B cell (primary cell): Measurements from ENCODE around the gene RGS1. TPM values are rescaled to one million over a fixed set of nuclear protein-coding genes. Genes with fewer than 3 reads are reported as not detected.

Experiments used
- ATAC-seq: fragments of 200-7000 bp; cut with Tn5 transposase; one replicate; pipeline ENCODE4 v1.10.0; 2021; ENCODE audit warnings: low read depth, mild to moderate bottlenecking, moderate number of reproducible peaks, moderate library complexity
- CTCF ChIA-PET: fragments of 350-600 bp; sonication (Branson Sonifier 250); formaldehyde crosslinking; loops from one replicate; lab custom pipeline; 2021; ENCODE audit warnings: antibody characterized with exemption, inconsistent platforms; lab: Charles Lee
- POLR2A ChIA-PET: fragments of 350-600 bp; sonication (Branson Sonifier 250); formaldehyde crosslinking; loops from one replicate; lab custom pipeline; 2021; ENCODE audit warnings: antibody characterized with exemption; lab: Charles Lee
- DNase-seq: peaks from one replicate; pipeline ENCODE4 v3.0.0; 2013
- H2AFZ ChIP-seq: 2 replicates; pipeline ENCODE4 v1.6.1; 2012; ENCODE audit warnings: mild to moderate bottlenecking, low read depth, low read length; ENCODE audit not compliant: insufficient read depth, poor library complexity, severe bottlenecking
- H3K27ac ChIP-seq, 2 donors: 1 replicate in 1 of 2; 2 replicates in 1 of 2; pipeline ENCODE4 v1.5.1; 2012 to 2013; ENCODE audit warnings: low read length in 2 of 2, mild to moderate bottlenecking in 2 of 2, moderate library complexity in 1 of 2
- H3K27me3 ChIP-seq, 4 experiments: fragments of 200-600 bp in 1 of 4; sonication (generic) in 1 of 4; replicated peaks in 1 of 4; 1 replicate in 2 of 4; 2 replicates in 2 of 4; pipeline versions ENCODE4 v1.6.1 to v1.7.0; 2013 to 2016; ENCODE audit warnings: low read length in 3 of 4, mild to moderate bottlenecking in 2 of 4, mixed read lengths in 1 of 4, moderate library complexity in 1 of 4; ENCODE audit not compliant: insufficient read depth in 4 of 4, control insufficient read depth in 3 of 4; ENCODE audit errors: control extremely low read depth in 1 of 4
- H3K36me3 ChIP-seq, 2 experiments: replicated peaks in 1 of 2; 1 replicate in 1 of 2; 2 replicates in 1 of 2; pipeline versions ENCODE4 v1.6.1 to v1.7.1; 2013; ENCODE audit warnings: low read length in 1 of 2; ENCODE audit not compliant: insufficient read depth in 2 of 2, control insufficient read depth in 1 of 2; ENCODE audit errors: control extremely low read depth in 1 of 2, extremely low read depth in 1 of 2
- H3K4me1 ChIP-seq, 2 donors: fragments of 200-600 bp in 1 of 2; sonication (generic) in 1 of 2; 1 replicate in 1 of 2; 2 replicates in 1 of 2; pipeline versions ENCODE4 v1.5.1 to v1.6.1; 2013 to 2017; ENCODE audit warnings: low read length in 2 of 2; ENCODE audit not compliant: control insufficient read depth in 2 of 2, insufficient read depth in 2 of 2
- H3K4me2 ChIP-seq: replicated peaks from 2 replicates; pipeline ENCODE3; 2012; ENCODE audit warnings: mild to moderate bottlenecking, low read depth, low read length; ENCODE audit not compliant: poor library complexity, severe bottlenecking
- H3K4me3 ChIP-seq, 5 experiments: fragments of 200-600 bp in 1 of 5; sonication (generic) in 1 of 5; 1 replicate in 3 of 5; 2 replicates in 2 of 5; pipeline versions ENCODE4 v1.5.1 to v1.7.0; 2011 to 2016; ENCODE audit warnings: low read length in 4 of 5, mild to moderate bottlenecking in 4 of 5, low read depth in 2 of 5, control low read depth in 1 of 5, moderate library complexity in 1 of 5; ENCODE audit not compliant: insufficient read depth in 1 of 5; ENCODE audit errors: control extremely low read depth in 1 of 5, extremely low read depth in 1 of 5
- H3K79me2 ChIP-seq: fragments of 200-600 bp; sonication (generic); one replicate; pipeline ENCODE4 v1.6.0; 2016; ENCODE audit warnings: low read length; ENCODE audit not compliant: control insufficient read depth, insufficient read depth
- H3K9ac ChIP-seq: fragments of 200-600 bp; sonication (generic); 2 replicates; pipeline ENCODE4 v1.6.1; 2017; ENCODE audit warnings: mild to moderate bottlenecking, low read length, moderate library complexity
- H3K9me3 ChIP-seq, 3 donors: one replicate each; pipeline versions ENCODE4 v1.6.1 to v1.7.1; 2013; ENCODE audit warnings: low read length in 2 of 3; ENCODE audit not compliant: control insufficient read depth in 2 of 3, insufficient read depth in 1 of 3; ENCODE audit errors: control extremely low read depth in 1 of 3
- H4K20me1 ChIP-seq: 2 replicates; pipeline ENCODE4 v1.6.0; 2012; ENCODE audit warnings: mild to moderate bottlenecking, low read length; ENCODE audit not compliant: insufficient read depth, control insufficient read depth, poor library complexity, severe bottlenecking
- H3K27ac Mint-ChIP-seq: one replicate; pipeline ENCODE4 v1.8.0; 2021; ENCODE audit warnings: mixed read lengths
- H3K27me3 Mint-ChIP-seq: one replicate; pipeline ENCODE4 v1.8.0; 2021; ENCODE audit warnings: mixed read lengths
- H3K4me1 Mint-ChIP-seq: one replicate; pipeline ENCODE4 v1.8.0; 2021; ENCODE audit warnings: mixed read lengths
- H3K4me3 Mint-ChIP-seq: one replicate; pipeline ENCODE4 v1.8.0; 2021; ENCODE audit warnings: mixed read lengths
- H3K9me3 Mint-ChIP-seq: one replicate; pipeline ENCODE4 v1.8.0; 2022; ENCODE audit warnings: mixed read lengths; ENCODE audit not compliant: insufficient read depth
- CTCF ChIP-seq: fragments of 200-600 bp; IDR thresholded peaks from one replicate; pipeline ENCODE4 v1.8.0; 2022; ENCODE audit warnings: antibody characterized with exemption, mild to moderate bottlenecking
- EZH2 ChIP-seq: IDR thresholded peaks from 2 replicates; pipeline ENCODE4 v1.6.1; 2012; ENCODE audit warnings: borderline replicate concordance, low read depth, mild to moderate bottlenecking, moderate library complexity, low read length; ENCODE audit not compliant: insufficient read depth, poor library complexity, severe bottlenecking
- whole genome bisulfite sequencing: methylation state at CpG from one replicate; pipeline ENCODE4 v1.1.5; 2013; ENCODE audit warnings: missing lambda C conversion rate; ENCODE audit not compliant: insufficient coverage; 5-methylcytosine and 5-hydroxymethylcytosine counted together
- intact Hi-C: fragments of 100-400 bp; cut with micrococcal nuclease; formaldehyde crosslinking; loops from one replicate; pipeline ENCODE4 v1.10.0; 2022
- polyA plus RNA-seq: library from polyadenylated mRNA; depleted of rRNA; stranded (reverse); fragments of >200 nt; gene quantifications from 2 replicates; pipeline ENCODE4 v1.2.3, GENCODE V29; 2012
- total RNA-seq, 2 donors: library from RNA; stranded (reverse); fragments of 120-200 nt in 1 of 2; gene quantifications; 1 replicate in 1 of 2; 2 replicates in 1 of 2; pipeline versions ENCODE4 v1.2.3 to v1.2.4, GENCODE V29; 2013 to 2022

Gene RGS1
- total and polyA plus RNA-seq, 2 donors (not counting 1 experiment from before 2014, with no cell fraction given): 154 to 180 TPM

DNA sequence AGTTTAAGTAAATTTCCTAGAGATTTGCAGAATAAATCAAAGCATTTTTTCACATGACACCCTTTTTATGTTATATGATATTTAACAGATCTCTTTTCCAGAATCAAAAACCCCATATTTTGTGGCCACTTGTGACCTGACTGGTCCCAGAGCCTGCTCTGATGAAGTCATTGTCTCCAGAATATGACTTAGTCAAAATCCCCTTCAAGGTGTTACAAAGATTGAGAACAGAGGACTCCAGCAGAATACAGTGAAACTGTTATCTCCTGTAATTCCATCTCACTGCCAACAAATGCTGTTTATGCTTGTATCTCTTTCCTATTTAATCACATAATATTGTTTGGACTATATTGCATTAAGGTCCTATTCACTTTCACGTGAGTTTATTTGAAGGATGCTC is 25.6 kb downstream of the RGS1 start:
- Histone ChIP-seq H3K4me2 (no peak overlapping the region), H3K36me3 (no peaks in the 10 kb centered on the region), H4K20me1 (no peaks in the 10 kb centered on the region), H2AFZ (no peak overlapping the region), H3K27me3 (peaks cover 0 to 4% (median 0%) of the 10 kb centered on the region in 4 experiments), H3K4me1 (peaks cover 8 to 14% of the 10 kb centered on the region in 2 donors), H3K9ac (no peak overlapping the region), H3K9me3 (no peaks in the 10 kb centered on the region), H3K79me2 (no peaks in the 10 kb centered on the region), H3K27ac (no peak overlapping the region), H3K4me3 (no peak overlapping the region)
- ATAC-seq (no peak), DNase-seq (no peak)
- H3K4me1 Mint-ChIP-seq: peaks cover 23% of the 10 kb centered on the region
- peaks cover 8% of the 10 kb centered on the region for H3K27me3 Mint-ChIP-seq
- TF ChIP-seq EZH2: no peak
- no peak for TF ChIP-seq CTCF
- no peaks in the 10 kb centered on the region for H3K9me3 Mint-ChIP-seq
- POLR2A ChIA-PET: no interaction called here
- no CpG with 5 or more reads among the region's 1 CpG for WGBS
- intact Hi-C loops: no loop called here
- CTCF ChIA-PET: no interaction called here
- H3K27ac Mint-ChIP-seq: no peak overlapping the region
- H3K4me3 Mint-ChIP-seq: no peak overlapping the region

GRCh38 chr1:192601567-192601966 is 26.0 kb downstream of the RGS1 start:
- H3K4me2 ChIP-seq: no peak overlapping the region
- H3K27me3 ChIP-seq: peaks cover 0 to 4% (median 0%) of the 10 kb centered on the region in 4 experiments
- no peak overlapping the region for H3K4me3 Mint-ChIP-seq
- no peak for ATAC-seq
- peaks cover 8 to 16% of the 10 kb centered on the region in 2 donors for H3K4me1 ChIP-seq
- TF ChIP-seq EZH2: no peak
- no peak for TF ChIP-seq CTCF
- POLR2A ChIA-PET: no interaction called here
- no peaks in the 10 kb centered on the region for H3K9me3 ChIP-seq
- CTCF ChIA-PET: no interaction called here
- H3K4me3 ChIP-seq: no peak overlapping the region
- no peaks in the 10 kb centered on the region for H3K36me3 ChIP-seq
- no peaks in the 10 kb centered on the region for H3K9me3 Mint-ChIP-seq
- H4K20me1 ChIP-seq: no peaks in the 10 kb centered on the region
- H3K27me3 Mint-ChIP-seq: peaks cover 6% of the 10 kb centered on the region
- no peak for DNase-seq
- no peak overlapping the region for H3K9ac ChIP-seq
- H2AFZ ChIP-seq: no peak overlapping the region
- intact Hi-C loops: no loop called here
- H3K79me2 ChIP-seq: no peaks in the 10 kb centered on the region
- no peak overlapping the region for H3K27ac Mint-ChIP-seq
- peaks cover 25% of the 10 kb centered on the region for H3K4me1 Mint-ChIP-seq
- H3K27ac ChIP-seq: no peak overlapping the region
